Trophoblast cell (in vitro differentiated cells and primary cell): ENCODE results near the gene TYMS.

Source experiments
- DNase-seq, 2 donors: peaks; one replicate each; pipeline ENCODE4 v3.0.0-alpha.2; 2016
- H2AFZ ChIP-seq: 2 replicates; pipeline ENCODE4 v1.6.1; 2013; ENCODE audit warnings: low read length, moderate library complexity, mild to moderate bottlenecking; ENCODE audit not compliant: insufficient read depth, poor library complexity
- H2AK5ac ChIP-seq: 2 replicates; pipeline ENCODE4 v1.6.1; 2013; ENCODE audit warnings: mild to moderate bottlenecking, low read length
- H2BK120ac ChIP-seq: 2 replicates; pipeline ENCODE4 v1.6.1; 2013; ENCODE audit warnings: low read length, mild to moderate bottlenecking, moderate library complexity; ENCODE audit not compliant: insufficient read depth, poor library complexity
- H2BK12ac ChIP-seq: 2 replicates; pipeline ENCODE4 v1.6.1; 2013; ENCODE audit warnings: mild to moderate bottlenecking, low read length, moderate library complexity
- H2BK5ac ChIP-seq: 2 replicates; pipeline ENCODE4 v1.6.1; 2013; ENCODE audit warnings: low read length, low read depth, moderate library complexity, mild to moderate bottlenecking; ENCODE audit not compliant: poor library complexity
- H3K14ac ChIP-seq: 2 replicates; pipeline ENCODE4 v1.6.1; 2013; ENCODE audit warnings: mild to moderate bottlenecking, low read length
- H3K18ac ChIP-seq: 2 replicates; pipeline ENCODE4 v1.6.1; 2013; ENCODE audit warnings: mild to moderate bottlenecking, low read length
- H3K23ac ChIP-seq: 2 replicates; pipeline ENCODE4 v1.6.1; 2013; ENCODE audit warnings: low read length
- H3K27ac ChIP-seq: 2 replicates; pipeline ENCODE4 v1.5.1; 2013; ENCODE audit warnings: low read depth, mild to moderate bottlenecking, inconsistent platforms, low read length, moderate library complexity
- H3K27me3 ChIP-seq: 2 replicates; pipeline ENCODE4 v1.6.1; 2013; ENCODE audit warnings: inconsistent platforms, mild to moderate bottlenecking, low read length, moderate library complexity; ENCODE audit not compliant: insufficient read depth
- H3K36me3 ChIP-seq, 2 experiments: 1 replicate in 1 of 2; 2 replicates in 1 of 2; pipeline ENCODE4 v1.6.1; 2013; ENCODE audit warnings: low read length in 2 of 2, mild to moderate bottlenecking in 2 of 2, moderate library complexity in 1 of 2; ENCODE audit not compliant: insufficient read depth in 2 of 2, control insufficient read depth in 1 of 2
- H3K4ac ChIP-seq: 2 replicates; pipeline ENCODE4 v1.6.1; 2013; ENCODE audit warnings: low read depth, mild to moderate bottlenecking, low read length, moderate library complexity
- H3K4me1 ChIP-seq, 2 experiments: 1 replicate in 1 of 2; 2 replicates in 1 of 2; pipeline ENCODE4 v1.6.1; 2013; ENCODE audit warnings: low read length in 2 of 2, mild to moderate bottlenecking in 2 of 2, moderate library complexity in 1 of 2; ENCODE audit not compliant: insufficient read depth in 2 of 2, control insufficient read depth in 1 of 2
- H3K4me2 ChIP-seq: 2 replicates; pipeline ENCODE4 v1.6.1; 2013; ENCODE audit warnings: inconsistent platforms, mild to moderate bottlenecking, low read length, moderate library complexity
- H3K4me3 ChIP-seq: 2 replicates; pipeline ENCODE4 v1.5.1; 2013; ENCODE audit warnings: mild to moderate bottlenecking, low read depth, low read length, inconsistent platforms
- H3K79me1 ChIP-seq: one replicate; pipeline ENCODE4 v1.6.1; 2013; ENCODE audit warnings: low read length
- H3K79me2 ChIP-seq: 2 replicates; pipeline ENCODE4 v1.6.1; 2013; ENCODE audit warnings: low read length, mild to moderate bottlenecking; ENCODE audit not compliant: control insufficient read depth, insufficient read depth, poor library complexity
- H3K9ac ChIP-seq: 2 replicates; pipeline ENCODE4 v1.6.1; 2013; ENCODE audit warnings: mild to moderate bottlenecking, low read length
- H3K9me3 ChIP-seq: 2 replicates; pipeline ENCODE4 v1.6.1; 2013; ENCODE audit warnings: low read depth, mild to moderate bottlenecking, control low read depth, inconsistent platforms, low read length; ENCODE audit not compliant: insufficient read depth
- H4K12ac ChIP-seq: 2 replicates; pipeline ENCODE4 v1.6.1; 2013; ENCODE audit warnings: low read depth, mild to moderate bottlenecking, low read length, moderate library complexity
- H4K8ac ChIP-seq: 2 replicates; pipeline ENCODE4 v1.6.1; 2013; ENCODE audit warnings: low read depth, mild to moderate bottlenecking, low read length, moderate library complexity
- H4K91ac ChIP-seq: one replicate; pipeline ENCODE4 v1.6.1; 2013; ENCODE audit warnings: low read depth, mild to moderate bottlenecking, low read length, moderate library complexity
- WGBS: extraction: QIAGEN DNeasy Blood & Tissue Kit; methylation state at CpG from one replicate; pipeline ENCODE4 v1.1.7; 2013; ENCODE audit warnings: missing lambda C conversion rate; ENCODE audit not compliant: insufficient read length, insufficient coverage; ENCODE audit errors: extremely low coverage; 5-methylcytosine and 5-hydroxymethylcytosine counted together

Gene TYMS

DNA sequence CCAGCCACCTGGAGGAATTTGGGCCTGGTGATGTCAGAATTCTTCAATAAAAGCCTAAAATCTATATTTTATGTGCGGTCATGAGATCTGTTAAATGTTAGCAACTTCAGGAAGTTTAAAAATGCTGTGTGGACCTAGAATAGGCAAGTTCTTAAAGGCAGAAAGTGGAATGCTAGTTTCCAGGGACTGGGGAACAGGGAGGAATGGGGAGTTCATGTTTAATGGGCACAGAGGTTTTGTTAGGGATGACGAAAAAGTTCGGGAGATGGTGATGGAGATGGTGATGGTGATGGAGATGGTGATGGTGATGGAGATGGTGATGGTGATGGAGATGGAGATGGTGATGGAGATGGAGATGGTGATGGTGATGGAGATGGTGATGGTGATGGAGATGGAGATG is 9.2 kb downstream of the TYMS start:
- no peak overlapping the region for H2AK5ac ChIP-seq
- H3K79me1 ChIP-seq = no peaks in the 10 kb centered on the region
- no peak overlapping the region for H4K91ac ChIP-seq
- H3K4ac ChIP-seq = no peak overlapping the region
- H3K27ac ChIP-seq = no peak overlapping the region
- no peaks in the 10 kb centered on the region for H3K4me1 ChIP-seq
- H3K9ac ChIP-seq = no peak overlapping the region
- no peak overlapping the region for H4K12ac ChIP-seq
- H3K79me2 ChIP-seq = no peaks in the 10 kb centered on the region
- no peaks in the 10 kb centered on the region for H3K27me3 ChIP-seq
- no peak overlapping the region for H3K23ac ChIP-seq
- no peak overlapping the region for H3K14ac ChIP-seq
- H3K18ac ChIP-seq = no peak overlapping the region
- no peak for DNase-seq
- no peak overlapping the region for H3K4me3 ChIP-seq
- H2BK12ac ChIP-seq = no peak overlapping the region
- no peak overlapping the region for H2AFZ ChIP-seq
- no peak overlapping the region for H4K8ac ChIP-seq
- no peak overlapping the region for H2BK5ac ChIP-seq
- WGBS = 100% methylated on average over 2 of the region's 3 CpGs
- H2BK120ac ChIP-seq = no peak overlapping the region
- no peak overlapping the region for H3K4me2 ChIP-seq
- H3K9me3 ChIP-seq = peaks cover 1% of the 10 kb centered on the region
- H3K36me3 ChIP-seq = peaks cover 31 to 44% of the 10 kb centered on the region in 2 experiments

DNA sequence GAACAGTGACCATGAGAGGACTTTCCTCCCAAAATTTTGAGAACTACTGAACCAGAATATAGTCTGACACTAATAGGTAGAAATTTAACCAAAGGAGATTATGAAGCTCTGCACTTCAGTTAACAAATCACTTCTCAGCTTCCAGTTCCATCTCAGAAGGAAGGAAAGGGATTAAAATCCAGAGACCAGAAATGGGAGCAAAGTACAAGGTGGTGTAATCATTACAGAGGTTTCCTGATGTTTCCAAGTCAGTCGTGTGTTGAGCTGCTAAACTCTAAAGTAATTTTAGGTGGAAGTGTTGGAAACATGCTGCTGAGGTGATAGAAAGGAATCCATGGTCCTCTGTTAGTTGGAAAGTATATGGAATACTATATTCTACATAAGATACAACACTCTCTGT is 10.8 kb downstream of the TYMS start:
- no peak overlapping the region for H3K14ac ChIP-seq
- H2BK12ac ChIP-seq = no peak overlapping the region
- H4K8ac ChIP-seq = no peak overlapping the region
- no peak overlapping the region for H4K12ac ChIP-seq
- H3K18ac ChIP-seq = no peak overlapping the region
- no peak overlapping the region for H2AFZ ChIP-seq
- WGBS = no CpG with 5 or more reads among the region's 1 CpG
- no peak overlapping the region for H4K91ac ChIP-seq
- no peak overlapping the region for H3K27ac ChIP-seq
- H3K36me3 ChIP-seq = peaks cover 25 to 46% of the 10 kb centered on the region in 2 experiments
- H3K79me1 ChIP-seq = no peaks in the 10 kb centered on the region
- no peak overlapping the region for H2BK5ac ChIP-seq
- H3K4me1 ChIP-seq = no peaks in the 10 kb centered on the region
- H3K23ac ChIP-seq = no peak overlapping the region
- H3K27me3 ChIP-seq = no peaks in the 10 kb centered on the region
- DNase-seq = no peak
- no peak overlapping the region for H3K9ac ChIP-seq
- H3K9me3 ChIP-seq = peaks cover 1% of the 10 kb centered on the region
- no peak overlapping the region for H3K4ac ChIP-seq
- no peak overlapping the region for H2AK5ac ChIP-seq
- no peak overlapping the region for H2BK120ac ChIP-seq
- H3K4me2 ChIP-seq = no peak overlapping the region
- no peaks in the 10 kb centered on the region for H3K79me2 ChIP-seq
- H3K4me3 ChIP-seq = no peak overlapping the region

DNA sequence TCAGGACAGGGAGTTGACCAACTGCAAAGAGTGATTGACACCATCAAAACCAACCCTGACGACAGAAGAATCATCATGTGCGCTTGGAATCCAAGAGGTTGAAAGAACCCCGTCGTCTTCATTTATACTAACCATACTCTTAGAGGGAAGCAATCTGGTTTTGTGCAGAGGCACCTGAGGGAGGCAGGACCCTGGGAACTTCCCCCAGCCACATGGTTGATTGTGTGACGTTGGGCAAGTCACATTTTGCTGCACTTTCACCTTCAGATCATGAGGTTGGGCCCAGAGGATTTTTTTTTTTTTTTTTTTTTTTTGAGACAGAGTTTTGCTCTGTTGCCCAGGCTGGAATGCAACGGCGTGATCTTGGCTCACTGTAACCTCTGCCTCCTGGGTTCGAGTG is 11.6 kb downstream of the TYMS start:
- H3K27ac ChIP-seq = no peak overlapping the region
- no CpG with 5 or more reads among the region's 8 CpGs for WGBS
- peaks cover 25 to 46% of the 10 kb centered on the region in 2 experiments for H3K36me3 ChIP-seq

DNA sequence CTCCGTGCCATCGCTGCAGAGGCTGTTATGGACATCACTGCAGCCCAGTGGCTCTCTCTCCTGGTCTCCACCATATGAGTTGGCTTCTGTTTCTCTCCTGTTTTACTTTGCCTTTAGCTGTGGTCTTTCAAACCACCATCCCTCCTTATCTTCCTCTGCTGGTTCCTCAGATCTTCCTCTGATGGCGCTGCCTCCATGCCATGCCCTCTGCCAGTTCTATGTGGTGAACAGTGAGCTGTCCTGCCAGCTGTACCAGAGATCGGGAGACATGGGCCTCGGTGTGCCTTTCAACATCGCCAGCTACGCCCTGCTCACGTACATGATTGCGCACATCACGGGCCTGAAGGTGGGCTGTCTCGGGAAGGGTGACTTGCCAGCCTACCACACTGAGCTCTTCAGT is 13.1 kb downstream of the TYMS start:
- H2BK12ac ChIP-seq = no peak overlapping the region
- no peak overlapping the region for H3K27ac ChIP-seq
- H3K9me3 ChIP-seq = peaks cover 1% of the 10 kb centered on the region
- no peaks in the 10 kb centered on the region for H3K79me2 ChIP-seq
- no peaks in the 10 kb centered on the region for H3K27me3 ChIP-seq
- no peak overlapping the region for H3K4me2 ChIP-seq
- no peaks in the 10 kb centered on the region for H3K79me1 ChIP-seq
- no peak overlapping the region for H4K12ac ChIP-seq
- H4K91ac ChIP-seq = no peak overlapping the region
- no peak for DNase-seq
- H3K4me1 ChIP-seq = no peaks in the 10 kb centered on the region
- no peak overlapping the region for H2AK5ac ChIP-seq
- H3K4me3 ChIP-seq = no peak overlapping the region
- H3K9ac ChIP-seq = no peak overlapping the region
- H2BK5ac ChIP-seq = no peak overlapping the region
- H3K4ac ChIP-seq = no peak overlapping the region
- no CpG with 5 or more reads among the region's 11 CpGs for WGBS
- H3K18ac ChIP-seq = no peak overlapping the region
- no peak overlapping the region for H2BK120ac ChIP-seq
- H3K23ac ChIP-seq = no peak overlapping the region
- H2AFZ ChIP-seq = no peak overlapping the region
- H3K14ac ChIP-seq = no peak overlapping the region
- peaks cover 28 to 52% of the 10 kb centered on the region in 2 experiments for H3K36me3 ChIP-seq
- H4K8ac ChIP-seq = no peak overlapping the region

More for the DNA sequence above, 11.6 kb downstream of the TYMS start:
- Histone ChIP-seq H3K79me1 (no peaks in the 10 kb centered on the region), H4K8ac (no peak overlapping the region), H3K4me2 (no peak overlapping the region), H2AFZ (no peak overlapping the region), H3K4me1 (no peaks in the 10 kb centered on the region), H2BK12ac (no peak overlapping the region), H2AK5ac (no peak overlapping the region), H3K4ac (no peak overlapping the region), H3K23ac (no peak overlapping the region), H2BK5ac (no peak overlapping the region), H2BK120ac (no peak overlapping the region), H3K18ac (no peak overlapping the region), H4K91ac (no peak overlapping the region), H3K14ac (no peak overlapping the region), H3K4me3 (no peak overlapping the region), H3K9me3 (peaks cover 1% of the 10 kb centered on the region), H3K9ac (no peak overlapping the region), H3K79me2 (no peaks in the 10 kb centered on the region), H3K27me3 (no peaks in the 10 kb centered on the region), H4K12ac (no peak overlapping the region)
- no peak for DNase-seq
